Right lobe of liver (tissue), 6 donors: Measurements from ENCODE around the gene TPPP. TPM values are rescaled to one million over a fixed set of nuclear protein-coding genes. Genes with fewer than 3 reads are reported as not detected.
"Not testable (repeated sequence)": the region's sequence is repeated elsewhere in the genome, so short reads cannot be mapped to it uniquely, and the experiment has no call there.

ENCODE experiments used
- ATAC-seq, 4 donors: fragments of 200-7000 bp; cut with Tn5 transposase; one replicate each; pipeline ENCODE4 v1.9.1; 2020; ENCODE audit warnings: mild to moderate bottlenecking in 4 of 4, moderate library complexity in 4 of 4
- DNase-seq, 3 donors: peaks; one replicate each; pipeline ENCODE4 v3.0.0-alpha.2; 2020
- H3K27ac ChIP-seq, 3 donors: fragments of 200-600 bp; one replicate each; pipeline ENCODE4 v1.8.0; 2022
- H3K27me3 ChIP-seq, 2 donors: fragments of 200-600 bp; one replicate each; pipeline ENCODE4 v1.8.0; 2022
- H3K36me3 ChIP-seq, 4 donors: fragments of 200-600 bp; sonication (generic) in 1 of 4; one replicate each; pipeline versions ENCODE4 v1.5.1 to v1.8.0; 2017 to 2022; ENCODE audit warnings: control low read depth in 1 of 4
- H3K4me1 ChIP-seq, 4 donors: fragments of 200-600 bp; sonication (generic) in 1 of 4; one replicate each; pipeline versions ENCODE4 v1.5.1 to v1.8.0; 2017 to 2022; ENCODE audit warnings: control low read depth in 1 of 4
- H3K4me3 ChIP-seq, 3 donors: fragments of 200-600 bp; one replicate each; pipeline ENCODE4 v1.8.0; 2022
- H3K9me3 ChIP-seq, 4 donors: fragments of 200-600 bp; sonication (generic) in 1 of 4; one replicate each; pipeline versions ENCODE4 v1.5.1 to v1.8.0; 2017 to 2022; ENCODE audit warnings: control low read depth in 1 of 4
- POLR2A ChIP-seq: fragments of 450-650 bp; IDR thresholded peaks from one replicate; pipeline ENCODE4 v1.6.1; 2017; ENCODE audit warnings: antibody characterized with exemption, mild to moderate bottlenecking
- WGBS: methylation state at CpG from one replicate; pipeline ENCODE4 v1.1.6; 2018; ENCODE audit warnings: low coverage, low lambda C conversion rate; ENCODE audit not compliant: insufficient coverage; ENCODE audit errors: missing lambda C conversion rate; 5-methylcytosine and 5-hydroxymethylcytosine counted together
- intact Hi-C, 2 donors: fragments of 100-400 bp; cut with DNase I; formaldehyde crosslinking; loops; one replicate each; pipeline versions ENCODE4 v1.11.2 to v1.14.1; 2022
- total RNA-seq, 6 experiments: library from RNA; depleted of rRNA in 2 of 6; stranded (reverse); fragments of >200 nt in 2 of 6; fragmentation: NEBNext Ultra II Directional in 3 of 6; extraction: Animal tissue kit (Norgen Biotek cat#: 25700) in 3 of 6; gene quantifications; one replicate each; pipeline versions ENCODE4 v1.1.0 to v1.2.4, GENCODE V29; 2016 to 2023
- TF ChIP-seq, protein P1 (sequence below), 4 donors: fragments of 200-600 bp in 3 of 4; fragments of 450-650 bp in 1 of 4; IDR thresholded peaks; one replicate each; pipeline versions ENCODE4 v1.5.1 to v1.8.0; 2016 to 2022; ENCODE audit warnings: antibody characterized with exemption in 4 of 4, mild to moderate bottlenecking in 2 of 4
- donor health status: DM: no; HTN: yes; CAD: no.
- donor health status: DM: no; HTN: no; CAD: no.
- donor health status: DM: no; HTN: no; CAD: no.
- donor health status: DM: no; HTN: yes; CAD: no.
- donor health status: DM: no; HTN: yes; CAD: no.

Gene TPPP
- total RNA-seq, 6 experiments from 2014 or later = 1.9 to 4.3 (median 2.4) TPM

DNA sequence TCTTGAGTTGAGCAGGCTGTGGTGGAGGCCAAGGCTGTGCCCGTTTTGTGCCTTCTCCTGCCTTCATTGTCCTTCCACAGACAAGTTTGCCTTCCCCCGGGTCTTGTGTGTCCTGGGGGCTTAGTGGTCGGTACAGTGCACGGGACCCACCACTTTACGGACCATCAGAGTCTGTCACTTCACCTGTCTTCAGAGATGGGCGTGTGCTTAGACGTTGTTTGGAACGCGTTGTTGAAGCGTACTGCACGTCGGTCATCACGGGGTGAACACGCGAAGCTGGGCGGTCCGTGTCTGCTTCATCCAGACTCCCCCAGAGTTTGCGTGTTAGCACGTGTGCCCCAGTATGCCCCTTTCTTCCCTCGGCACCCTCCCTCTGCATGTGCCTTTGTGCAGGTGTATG lies 56.2 kb downstream of the TPPP start:
- H3K4me3 ChIP-seq = no peak overlapping the region
- DNase-seq (no peak), ATAC-seq (no peak)
- H3K27ac ChIP-seq = no peak overlapping the region
- 95% methylated on average over 3 of the region's 20 CpGs for WGBS
- TF ChIP-seq, protein P1, sequence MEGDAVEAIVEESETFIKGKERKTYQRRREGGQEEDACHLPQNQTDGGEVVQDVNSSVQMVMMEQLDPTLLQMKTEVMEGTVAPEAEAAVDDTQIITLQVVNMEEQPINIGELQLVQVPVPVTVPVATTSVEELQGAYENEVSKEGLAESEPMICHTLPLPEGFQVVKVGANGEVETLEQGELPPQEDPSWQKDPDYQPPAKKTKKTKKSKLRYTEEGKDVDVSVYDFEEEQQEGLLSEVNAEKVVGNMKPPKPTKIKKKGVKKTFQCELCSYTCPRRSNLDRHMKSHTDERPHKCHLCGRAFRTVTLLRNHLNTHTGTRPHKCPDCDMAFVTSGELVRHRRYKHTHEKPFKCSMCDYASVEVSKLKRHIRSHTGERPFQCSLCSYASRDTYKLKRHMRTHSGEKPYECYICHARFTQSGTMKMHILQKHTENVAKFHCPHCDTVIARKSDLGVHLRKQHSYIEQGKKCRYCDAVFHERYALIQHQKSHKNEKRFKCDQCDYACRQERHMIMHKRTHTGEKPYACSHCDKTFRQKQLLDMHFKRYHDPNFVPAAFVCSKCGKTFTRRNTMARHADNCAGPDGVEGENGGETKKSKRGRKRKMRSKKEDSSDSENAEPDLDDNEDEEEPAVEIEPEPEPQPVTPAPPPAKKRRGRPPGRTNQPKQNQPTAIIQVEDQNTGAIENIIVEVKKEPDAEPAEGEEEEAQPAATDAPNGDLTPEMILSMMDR (IDR thresholded peaks at IDR 0.05) = no peak
- TF ChIP-seq POLR2A = no peak
- no peaks in the 10 kb centered on the region for H3K27me3 ChIP-seq
- peaks cover 0 to 10% (median 4%) of the 10 kb centered on the region in 4 donors for H3K36me3 ChIP-seq
- intact Hi-C loops = no loop called here
- no peaks in the 10 kb centered on the region for H3K4me1 ChIP-seq
- H3K9me3 ChIP-seq = no peaks in the 10 kb centered on the region

- 97% methylated on average over 12 of the region's 18 CpGs for WGBS
- H3K9me3 ChIP-seq = no peaks in the 10 kb centered on the region
- H3K4me3 ChIP-seq = no peak overlapping the region
Observed at GRCh38 chr5:635306-636055, 57.7 kb downstream of the TPPP start.

GRCh38 chr5:634191-634590 lies 59.0 kb downstream of the TPPP start:
- intact Hi-C loops = no loop called here
- no peaks in the 10 kb centered on the region for H3K4me1 ChIP-seq
- H3K9me3 ChIP-seq = no peaks in the 10 kb centered on the region
- H3K27ac ChIP-seq = no peak overlapping the region
- ATAC-seq (no peak), DNase-seq (no peak)
- no peaks in the 10 kb centered on the region for H3K27me3 ChIP-seq
- TF ChIP-seq, protein P1 (IDR thresholded peaks at IDR 0.05) = no peak
- no peak for TF ChIP-seq POLR2A
- H3K4me3 ChIP-seq = no peak overlapping the region
- 60% methylated on average over 1 of the region's 12 CpGs for WGBS
- peaks cover 0 to 8% (median 2%) of the 10 kb centered on the region in 4 donors for H3K36me3 ChIP-seq

More at GRCh38 chr5:635306-636055, 57.7 kb downstream of the TPPP start:
- no peak for ATAC-seq
- Histone ChIP-seq H3K4me1 (no peaks in the 10 kb centered on the region), H3K36me3 (peaks cover 0 to 8% (median 2%) of the 10 kb centered on the region in 4 donors), H3K27me3 (no peaks in the 10 kb centered on the region), H3K27ac (no peak overlapping the region)
- intact Hi-C loops = no loop called here
- TF ChIP-seq POLR2A = no peak
- TF ChIP-seq, protein P1 (IDR thresholded peaks at IDR 0.05) = no peak
- no peak for DNase-seq

DNA sequence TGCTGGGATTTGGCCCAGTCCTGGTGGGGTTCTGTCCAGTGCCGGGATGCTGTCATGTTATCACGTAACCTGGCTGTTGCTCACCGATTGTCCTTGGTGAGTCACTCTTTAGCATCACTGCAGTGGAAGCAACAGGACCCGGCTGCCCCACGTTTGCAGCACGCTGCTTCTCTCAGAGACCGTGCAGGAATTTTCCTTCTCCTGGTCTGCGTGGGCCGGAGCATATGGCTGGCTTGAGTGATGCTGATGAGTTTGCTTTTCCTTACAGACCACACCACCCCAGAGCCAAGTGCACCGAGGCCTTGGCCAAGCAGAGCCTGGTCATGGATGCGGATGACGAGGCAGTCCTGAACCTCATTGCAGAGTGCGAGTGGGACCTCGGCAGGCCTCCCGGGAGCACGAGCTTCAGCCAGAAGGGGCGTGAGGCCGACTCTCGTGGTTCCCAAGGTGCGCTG lies 59.6 kb downstream of the TPPP start:
- TF ChIP-seq POLR2A = no peak
- TF ChIP-seq, protein P1 (IDR thresholded peaks at IDR 0.05) = no peak
- WGBS = 85% methylated on average over 5 of the region's 20 CpGs
- intact Hi-C loops = no loop called here
- H3K36me3 ChIP-seq = peaks cover 0 to 8% (median 2%) of the 10 kb centered on the region in 4 donors
- H3K4me3 ChIP-seq = no peak overlapping the region
- H3K27me3 ChIP-seq = no peaks in the 10 kb centered on the region
- ATAC-seq (no peak), DNase-seq (peak in 2 of 3 donors; percentile 15 to 32)
- no peaks in the 10 kb centered on the region for H3K4me1 ChIP-seq
- H3K9me3 ChIP-seq = no peaks in the 10 kb centered on the region
- H3K27ac ChIP-seq = no peak overlapping the region

- H3K9me3 ChIP-seq, H3K27me3 ChIP-seq, DNase-seq, intact Hi-C loops, H3K4me1 ChIP-seq, ATAC-seq, H3K4me3 ChIP-seq, H3K27ac ChIP-seq, H3K36me3 ChIP-seq: not testable (repeated sequence)
- 93% methylated on average over 2 of the region's 21 CpGs for WGBS
Observed at GRCh38 chr5:628351-629205, 64.6 kb downstream of the TPPP start.
